HG03575 (cell line): Measurements from ENCODE around the gene ALPG.
"Not testable (repeated sequence)": the region's sequence is repeated elsewhere in the genome, so short reads cannot be mapped to it uniquely, and the experiment has no call there.

Experiments
- ATAC-seq: cut with Tn5 transposase; IDR thresholded peaks from one replicate; pipeline ENCODE4 v1.9.1; 2021; ENCODE audit not compliant: unreplicated experiment, insufficient number of reproducible peaks, low FRiP score; ENCODE audit errors: extremely low read depth

The ALPG gene

DNA sequence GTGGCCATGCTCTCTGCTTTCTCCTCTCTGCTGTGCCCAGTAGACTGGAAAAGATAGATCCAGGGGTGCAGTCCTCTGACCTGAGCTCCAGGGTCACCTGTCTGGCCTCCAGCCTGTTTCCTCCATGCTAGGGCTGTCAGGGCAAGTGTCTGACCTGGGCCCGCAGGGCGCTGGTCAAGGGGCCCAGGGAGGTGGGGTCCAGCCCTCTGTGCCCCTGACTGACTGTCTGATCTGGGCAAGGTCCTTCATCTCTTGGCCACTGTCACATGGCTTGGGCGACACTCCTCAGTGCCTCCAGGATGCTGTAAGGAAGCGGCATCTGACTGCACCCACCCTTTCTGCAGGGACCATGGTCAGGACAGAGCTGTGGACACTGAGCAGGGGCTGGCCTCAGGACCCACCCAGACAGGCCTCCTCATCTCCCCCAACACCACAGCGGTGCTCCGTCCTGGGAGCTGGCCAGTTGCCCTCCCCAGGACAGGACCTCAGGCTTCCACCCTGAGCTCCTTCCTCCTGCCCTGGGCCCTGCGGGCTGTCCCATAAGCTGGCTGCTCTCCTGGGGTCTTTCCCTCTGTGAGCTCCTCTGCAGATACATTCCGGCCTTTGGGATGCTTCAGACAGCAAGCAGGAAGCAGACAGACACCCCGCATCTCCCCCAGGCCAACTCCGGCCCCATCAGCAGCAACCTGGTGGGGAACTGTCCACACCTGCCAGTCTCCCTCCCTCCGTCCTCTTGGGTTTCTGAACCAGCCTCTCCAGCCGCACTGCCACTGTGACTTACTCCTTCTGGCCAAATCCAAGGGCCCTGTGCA lies 28.1 kb downstream of the ALPG start:
- no peak for ATAC-seq

DNA sequence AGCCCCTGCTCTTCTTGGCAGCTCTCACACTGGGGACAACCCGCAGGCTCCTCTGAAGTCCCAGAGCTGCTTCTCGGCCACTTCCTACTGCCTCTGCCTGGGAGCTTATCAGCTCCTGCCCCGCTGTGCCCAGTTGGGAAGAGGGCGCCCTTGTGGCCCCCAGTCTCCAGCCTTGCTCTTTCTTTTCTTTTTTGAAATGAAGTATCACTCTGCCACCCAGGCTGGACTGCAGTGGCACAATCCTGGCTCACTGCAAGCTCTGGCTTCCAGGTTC lies 28.7 kb downstream of the ALPG start:
- no peak for ATAC-seq

DNA sequence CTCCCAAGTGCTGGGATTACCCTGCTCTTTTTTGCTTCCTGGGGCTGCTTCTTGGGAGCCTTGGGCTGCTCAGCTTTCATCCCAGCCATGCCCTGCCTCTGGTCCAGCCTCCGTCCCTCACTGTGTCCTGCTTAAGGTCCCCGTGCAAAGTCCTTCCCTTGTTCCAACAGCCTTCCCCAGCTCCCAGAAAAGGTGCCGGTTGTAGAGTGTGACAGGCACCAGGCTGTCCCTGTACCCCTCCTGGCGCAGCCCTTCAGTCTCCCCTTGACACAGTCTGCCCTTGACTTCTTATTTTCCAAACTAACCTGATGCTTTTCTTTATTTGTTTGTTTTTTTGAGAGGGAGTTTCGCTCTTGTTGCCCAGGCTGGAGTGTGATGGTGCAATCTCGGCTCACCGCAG lies 29.2 kb downstream of the ALPG start:
- no peak for ATAC-seq

DNA sequence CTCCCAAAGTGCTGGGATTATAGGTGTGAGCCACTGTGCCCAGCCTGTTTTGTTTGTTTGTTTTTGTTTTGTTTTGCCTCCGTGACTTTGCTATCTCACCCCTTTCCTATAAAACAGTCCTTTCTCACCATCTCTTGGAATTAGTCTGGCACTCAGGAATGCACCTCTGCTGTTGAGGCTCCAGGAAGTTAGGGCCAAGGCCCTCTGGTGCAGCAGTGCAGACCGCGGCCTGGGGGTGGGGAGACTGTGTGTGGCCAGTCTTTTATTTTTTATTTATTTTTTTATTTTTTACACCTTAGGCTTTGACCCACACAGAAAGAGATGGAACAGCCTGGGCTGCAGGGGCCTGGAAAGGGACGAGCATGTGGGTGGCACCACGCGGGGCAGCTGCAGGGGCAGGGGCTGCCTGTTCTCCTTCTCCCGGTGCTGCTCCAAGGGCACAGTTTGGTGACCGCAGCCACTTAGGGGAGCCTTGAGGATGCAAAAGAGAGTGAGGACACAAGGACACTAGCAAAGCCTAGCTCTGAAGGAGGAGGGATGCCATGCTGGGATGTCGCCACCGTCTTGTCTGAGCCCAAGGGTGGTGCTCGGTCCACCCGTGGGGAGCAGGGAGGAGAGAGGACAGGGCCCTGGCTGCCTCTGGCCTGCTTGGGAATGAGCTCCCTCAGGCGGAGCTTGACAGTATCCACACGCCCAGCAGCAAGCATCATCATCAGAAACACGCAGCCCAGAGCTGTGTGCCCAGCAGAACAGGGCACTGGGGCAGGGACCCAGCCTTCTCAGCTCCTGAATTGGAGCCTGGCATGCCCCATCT lies 29.9 kb downstream of the ALPG start:
- ATAC-seq, result no peak

DNA sequence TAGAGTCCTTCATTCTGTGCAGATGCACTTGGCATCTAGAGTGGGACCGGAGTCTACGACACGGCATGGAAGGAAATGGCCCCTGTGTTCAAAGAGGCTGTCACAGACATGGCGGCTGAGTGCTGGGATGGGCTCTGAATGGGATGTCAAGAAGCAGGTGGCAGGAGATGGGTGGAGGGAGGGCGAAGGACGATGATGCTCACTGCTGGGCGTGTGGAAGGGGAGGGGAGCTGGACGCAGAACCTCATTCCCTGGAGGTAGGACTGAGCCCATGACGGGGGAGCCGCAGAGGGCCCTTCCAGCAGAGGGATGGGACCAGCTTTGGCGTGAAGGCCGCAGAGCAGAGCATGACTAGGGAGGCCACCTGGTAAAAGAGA lies 30.5 kb downstream of the ALPG start:
- no peak for ATAC-seq

DNA sequence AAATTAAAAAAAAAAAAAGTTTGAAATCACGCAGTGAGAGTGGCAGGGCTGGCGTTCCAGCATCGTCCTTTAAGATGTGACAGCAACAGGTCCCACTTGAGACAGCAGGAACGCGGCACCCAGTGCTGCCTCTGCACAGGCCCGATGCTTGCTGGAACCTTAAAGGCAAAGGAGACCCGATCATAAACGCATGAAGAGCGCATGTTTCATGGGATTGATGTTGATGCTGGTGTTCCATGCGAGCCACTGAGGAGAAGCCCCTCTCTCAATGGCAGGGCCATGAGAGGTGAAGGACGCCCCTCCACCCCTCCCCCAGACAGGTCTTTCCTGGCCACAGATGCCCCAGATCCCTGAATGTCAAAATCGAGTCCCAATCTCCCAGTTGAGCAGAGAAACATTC lies 31.4 kb downstream of the ALPG start:
- no peak for ATAC-seq

DNA sequence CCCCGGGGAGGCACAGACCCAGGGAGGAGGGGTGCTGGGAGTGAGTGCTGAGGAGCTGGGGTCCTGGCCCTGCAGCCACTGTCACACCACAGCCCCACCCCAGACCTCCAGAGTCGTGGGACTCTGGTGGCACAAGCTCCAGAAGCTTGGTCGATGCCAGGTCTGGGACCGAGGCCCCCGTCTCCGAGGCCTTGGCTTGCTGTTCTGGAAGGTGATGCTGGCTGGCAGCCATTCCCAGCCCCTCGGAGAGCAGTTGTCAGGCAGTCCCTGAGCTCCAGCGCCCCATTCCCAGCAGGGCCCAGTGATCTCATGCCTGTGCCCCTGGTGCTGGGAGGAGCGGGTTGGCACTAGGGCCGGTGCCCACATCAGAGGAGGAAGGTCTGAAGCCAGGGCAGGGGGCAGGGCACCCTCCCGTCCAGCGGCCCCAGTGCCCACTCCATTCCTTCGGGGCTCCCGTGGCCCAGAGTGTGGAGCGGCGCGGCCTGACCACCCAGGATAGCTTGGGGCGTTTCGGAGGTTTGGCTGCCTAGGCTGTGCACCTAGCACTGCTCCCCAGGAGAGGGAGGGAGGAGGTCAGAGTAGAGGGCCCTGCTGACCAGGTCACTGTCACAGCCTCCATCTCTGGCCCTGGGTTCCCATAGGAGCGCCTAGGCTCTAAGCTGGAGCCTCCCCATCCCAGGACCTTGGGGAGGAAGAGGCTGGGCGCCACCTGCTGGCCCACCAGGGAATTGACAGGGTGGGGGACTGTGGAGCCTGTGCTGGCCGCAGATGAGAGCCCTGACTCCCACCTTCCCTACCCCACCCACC lies 32.5 kb downstream of the ALPG start:
- no peak for ATAC-seq

DNA sequence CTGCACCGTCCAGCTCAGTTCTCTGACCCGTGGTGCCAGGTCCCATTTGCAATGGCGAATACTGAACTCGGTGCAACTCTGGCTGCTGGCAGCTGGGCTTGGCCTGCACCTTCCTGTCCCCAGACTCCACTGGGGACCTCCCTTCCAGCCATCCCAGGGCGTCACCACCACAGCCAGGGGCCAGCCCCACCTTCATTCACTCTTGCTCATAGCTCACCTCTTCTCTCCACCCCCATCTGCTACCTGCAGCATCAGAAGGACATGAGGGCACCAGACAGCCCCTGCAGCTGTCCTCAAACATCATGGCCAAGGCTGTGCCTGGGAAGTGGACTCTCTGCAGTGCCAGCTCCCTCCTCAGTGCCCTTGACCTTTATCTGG lies 33.1 kb downstream of the ALPG start:
- no peak for ATAC-seq

DNA sequence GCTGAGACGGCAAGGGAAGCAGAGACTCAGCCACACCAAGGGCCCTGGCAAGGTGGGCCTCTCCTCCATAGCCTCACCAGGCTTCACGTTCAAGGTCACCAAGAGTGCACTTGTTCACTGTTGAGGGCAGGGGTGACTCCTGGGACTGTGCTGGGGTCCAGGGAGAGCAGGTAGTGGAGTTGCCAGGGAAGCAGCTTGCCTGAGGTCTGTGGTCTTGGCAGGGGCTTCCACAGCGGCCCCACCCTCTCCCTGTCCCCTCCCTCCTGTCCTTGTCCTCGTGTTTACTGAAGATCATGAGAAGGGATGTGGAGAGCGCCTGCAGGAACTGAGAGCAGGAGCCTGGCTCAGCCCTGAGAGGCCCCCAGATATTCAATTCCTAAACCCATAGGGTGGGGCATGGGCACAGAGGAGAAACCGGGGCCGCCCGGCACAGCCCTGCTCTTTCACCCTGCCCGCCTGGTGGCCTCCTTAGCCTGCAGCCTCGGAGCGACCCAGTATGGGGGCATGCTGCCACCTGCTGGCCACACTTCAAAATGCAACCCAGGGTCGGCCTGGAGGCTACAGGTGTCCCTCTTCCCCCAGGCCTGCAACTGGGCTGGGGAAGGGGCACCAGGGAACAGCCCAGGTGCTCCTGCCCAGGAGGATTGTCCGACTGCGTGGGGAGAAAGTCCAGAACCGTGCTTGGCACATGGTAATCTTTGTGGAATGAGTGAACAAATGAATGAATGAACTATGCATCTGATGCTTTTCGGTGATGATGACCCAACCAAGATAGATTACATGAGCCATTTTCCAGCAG lies 33.8 kb downstream of the ALPG start:
- ATAC-seq, result not testable (repeated sequence)

DNA sequence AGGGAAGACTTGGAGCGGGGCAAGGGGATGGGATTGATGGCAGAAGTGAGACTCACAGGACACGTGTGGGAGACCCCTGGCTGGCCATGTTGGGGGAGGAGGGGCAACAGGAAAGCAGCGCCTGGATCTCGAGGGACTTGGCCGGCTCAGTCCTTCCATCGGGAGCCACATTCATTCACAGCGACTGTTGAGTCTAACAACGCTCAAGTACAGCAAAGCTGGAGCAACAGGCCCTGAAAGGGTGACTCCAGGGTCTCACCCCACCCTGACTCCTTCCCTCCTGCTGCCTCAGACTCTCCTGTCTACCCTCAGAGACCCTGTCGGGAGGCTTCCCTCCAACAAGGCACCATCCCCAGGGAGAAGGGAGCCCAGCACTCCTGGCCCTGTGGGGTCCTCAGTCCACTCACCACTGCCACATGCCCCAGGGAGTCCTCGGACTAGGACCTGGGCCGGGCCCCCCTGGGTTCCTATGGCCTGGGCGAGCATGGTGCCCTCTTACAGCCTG lies 34.6 kb downstream of the ALPG start:
- no peak for ATAC-seq

DNA sequence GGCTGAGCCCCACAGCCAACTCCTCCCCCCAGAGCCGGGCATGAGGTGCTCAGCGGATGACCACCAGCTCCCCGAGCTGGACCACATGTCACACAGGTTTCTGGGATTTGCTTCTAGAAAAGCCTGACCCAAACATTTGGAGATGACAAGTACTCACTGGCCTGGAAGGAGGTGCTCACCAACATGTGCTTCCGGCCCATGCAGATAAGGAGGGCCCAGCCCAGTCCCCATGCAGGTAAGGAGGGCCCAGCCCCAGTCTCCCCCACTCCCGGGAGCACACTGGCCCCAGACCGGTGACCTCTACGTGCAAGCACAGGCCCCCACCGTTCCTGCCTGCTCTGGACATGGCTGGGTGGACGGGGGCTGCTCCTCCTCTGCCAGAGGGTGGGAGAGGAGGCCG lies 35.3 kb downstream of the ALPG start:
- ATAC-seq, result not testable (repeated sequence)

DNA sequence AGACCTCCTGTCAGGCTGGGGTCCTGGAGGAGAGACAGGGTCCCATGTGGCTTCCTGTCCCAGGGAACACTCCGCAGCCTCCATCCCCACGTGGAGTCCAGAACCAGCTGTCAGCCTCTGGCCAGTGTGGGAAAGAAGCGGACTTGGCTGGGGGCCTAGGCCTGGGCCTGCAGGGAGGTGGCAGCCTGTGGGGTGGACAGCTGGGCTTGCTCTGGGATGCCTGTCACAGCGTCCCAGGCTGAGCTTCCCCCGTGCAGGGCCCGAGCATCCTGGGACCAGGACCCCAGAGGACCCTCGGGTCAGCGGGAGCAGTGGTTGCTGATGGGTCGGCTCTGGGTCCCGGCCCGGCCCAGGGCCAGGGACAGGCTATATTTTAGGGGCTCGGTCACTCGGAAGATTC lies 35.8 kb downstream of the ALPG start:
- ATAC-seq, result not testable (repeated sequence)

DNA sequence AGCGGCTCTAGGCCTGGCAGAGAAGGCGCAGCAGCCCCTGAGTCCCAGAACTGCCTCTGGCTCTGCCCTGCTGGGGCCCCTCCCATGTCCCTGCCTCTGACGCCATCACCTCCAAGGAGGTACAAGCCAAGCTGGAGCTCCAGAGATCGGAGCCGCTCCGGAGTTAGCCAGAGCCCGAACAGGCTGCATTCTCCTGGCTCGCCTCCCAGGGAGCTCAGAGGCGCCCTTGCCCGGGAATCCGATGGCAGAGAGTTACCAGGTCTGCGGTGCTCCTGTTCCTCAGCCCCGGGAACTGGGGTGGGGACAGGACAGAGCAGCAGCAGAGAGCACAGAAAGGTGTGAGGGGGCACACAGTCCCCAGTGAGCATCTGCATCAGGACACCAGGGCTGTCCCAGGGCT lies 36.4 kb downstream of the ALPG start:
- not testable (repeated sequence) for ATAC-seq

DNA sequence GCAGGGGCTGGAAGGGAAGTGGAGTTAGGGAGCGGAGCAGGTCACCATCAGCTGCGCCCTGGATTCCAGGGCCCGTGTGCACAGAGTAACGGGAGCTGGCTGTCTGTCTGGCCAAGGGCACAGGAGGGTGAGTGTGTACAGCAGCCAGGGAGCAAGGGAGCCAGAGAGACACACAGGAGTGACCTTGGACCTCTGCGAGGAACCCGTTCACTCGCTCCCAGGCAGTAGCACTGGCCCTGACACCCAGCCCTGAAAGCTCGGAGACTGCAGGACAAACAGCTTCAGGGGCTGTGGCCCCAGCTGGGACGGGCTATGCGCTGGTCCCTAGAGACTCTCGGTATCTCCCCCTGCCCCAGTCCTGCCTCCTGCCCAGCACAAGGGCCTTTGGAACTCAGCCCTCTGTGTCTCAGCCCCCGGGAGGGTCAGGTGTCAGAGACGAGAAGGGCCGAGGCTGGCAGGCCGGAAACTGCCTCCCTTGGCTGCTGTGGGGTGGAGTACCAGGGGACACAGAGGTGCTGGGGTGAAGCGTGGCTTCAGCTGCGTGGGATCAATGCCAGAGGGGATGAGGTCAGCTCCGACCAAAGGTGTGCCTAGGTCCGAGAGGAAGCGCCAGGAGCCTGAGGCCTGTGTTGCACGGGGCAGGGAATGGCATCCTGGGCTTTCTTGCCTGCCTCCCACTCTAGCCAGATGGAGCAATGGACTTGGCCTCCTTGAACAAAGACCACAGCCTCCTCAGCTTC lies 37.2 kb downstream of the ALPG start:
- ATAC-seq, result not testable (repeated sequence)

DNA sequence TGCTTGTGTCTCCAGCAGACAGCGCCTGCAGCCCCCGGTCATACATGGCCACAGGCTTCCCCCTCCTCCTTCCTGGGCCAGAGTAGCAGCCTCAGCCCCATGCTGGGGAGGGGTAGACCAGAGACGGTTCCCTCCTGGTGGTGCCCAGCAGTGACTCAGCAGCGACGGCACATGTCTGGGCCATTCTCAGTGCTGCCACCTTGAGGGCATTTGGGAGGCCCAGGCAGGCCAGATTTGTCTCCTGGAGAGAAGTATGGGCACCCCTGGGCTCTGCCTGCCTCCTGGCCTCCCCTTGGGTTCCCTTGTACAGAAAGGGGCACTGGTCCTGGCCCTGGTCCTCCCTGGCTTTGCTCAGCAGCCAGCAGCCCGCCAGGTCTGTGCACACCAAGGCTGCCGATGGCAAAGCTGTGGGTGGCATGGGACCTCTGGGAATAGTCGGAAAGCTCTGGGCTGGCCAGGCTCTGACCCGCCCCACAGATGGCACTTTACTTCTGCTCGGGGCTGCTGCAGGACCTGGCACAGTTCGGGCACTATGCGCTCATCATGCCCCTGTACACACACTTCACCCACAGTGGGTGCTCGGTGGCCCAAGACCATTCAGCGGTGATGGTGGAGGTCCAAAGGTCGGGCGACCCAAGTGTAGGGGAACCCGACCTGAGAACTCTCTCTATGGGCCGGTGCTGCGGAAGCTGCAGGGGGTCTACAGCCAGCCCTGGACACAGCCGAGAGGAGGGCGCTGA lies 37.9 kb downstream of the ALPG start:
- no peak for ATAC-seq

DNA sequence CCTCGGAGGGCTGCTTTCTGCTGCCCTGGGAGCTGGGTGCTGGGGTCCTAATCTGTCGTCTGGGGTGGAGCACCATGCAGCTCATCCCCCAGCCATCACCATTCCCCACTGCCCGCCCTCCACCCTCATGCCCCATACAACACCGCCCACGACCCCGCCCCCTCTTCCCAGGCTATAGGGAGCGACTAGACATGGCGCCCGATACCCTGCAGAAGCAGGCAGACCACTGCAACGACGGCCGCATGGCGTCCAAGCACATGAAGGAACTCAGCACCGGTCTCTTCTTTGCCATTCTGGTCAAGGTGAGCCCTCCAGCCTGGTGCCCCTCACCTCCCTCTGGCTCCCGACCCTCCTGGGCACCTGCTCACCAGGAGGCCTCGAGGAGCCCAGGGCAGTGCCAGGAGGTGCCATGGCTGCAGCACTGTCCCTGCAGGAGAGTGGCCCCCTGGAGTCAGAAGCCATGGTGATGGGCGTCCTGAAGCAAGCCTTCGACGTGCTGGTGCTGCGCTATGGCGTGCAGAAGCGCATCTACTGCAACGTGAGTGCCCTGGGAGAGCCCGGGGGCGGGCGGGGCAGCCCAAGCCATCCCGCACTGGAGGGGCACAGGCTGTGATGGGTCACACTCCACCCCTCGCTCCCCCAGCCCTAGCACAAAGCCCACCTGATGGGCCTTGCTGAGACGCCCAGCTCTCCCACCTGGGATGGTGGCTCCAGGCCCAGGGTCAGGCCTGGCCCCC lies 38.7 kb downstream of the ALPG start:
- ATAC-seq, result not testable (repeated sequence)

DNA sequence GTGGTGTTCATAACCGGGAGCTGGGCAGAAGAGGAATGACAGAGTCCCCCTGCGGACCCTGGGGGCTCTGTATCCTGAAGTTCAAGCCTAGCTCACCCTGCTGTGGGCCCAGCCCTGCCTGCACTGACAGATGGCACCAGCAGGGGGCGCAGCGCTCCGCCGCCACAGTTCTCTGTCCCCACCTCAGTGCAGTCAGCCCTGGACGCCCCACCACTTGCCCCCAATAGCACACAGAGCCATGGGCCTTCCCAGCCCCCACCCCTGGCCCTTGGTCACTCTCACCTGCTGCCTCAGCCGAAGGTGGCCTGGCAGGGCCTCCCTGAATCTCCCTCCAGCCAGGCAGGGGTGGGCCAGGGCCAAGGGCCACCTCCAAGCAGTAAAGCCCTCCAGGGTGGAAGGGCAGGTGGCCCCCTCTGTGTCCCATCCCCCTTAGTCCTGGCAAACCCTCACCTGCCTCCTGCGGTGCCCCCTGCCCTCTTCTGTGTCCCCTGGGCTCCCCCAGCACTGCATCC lies 39.7 kb downstream of the ALPG start:
- ATAC-seq, result not testable (repeated sequence)
